Spleen (tissue), 7 donors: ENCODE data around the gene PKIB.

ENCODE experiments used
- CTCF ChIP-seq, 11 experiments: fragments of 200-600 bp in 7 of 11; fragments of 450-650 bp in 4 of 11; sonication (generic) in 4 of 11; IDR thresholded peaks in 8 of 11; conservative IDR thresholded peaks in 3 of 11; 1 replicate in 7 of 11; 2 replicates in 4 of 11; pipeline versions ENCODE4 v1.4.0 to v1.8.0; 2016 to 2021; ENCODE audit warnings: antibody characterized with exemption in 11 of 11, inconsistent platforms in 4 of 11, mild to moderate bottlenecking in 1 of 11
- POLR2A ChIP-seq, 3 donors: fragments of 450-650 bp; IDR thresholded peaks; one replicate each; pipeline ENCODE4 v1.5.1; 2017; ENCODE audit warnings: antibody characterized with exemption in 3 of 3, mild to moderate bottlenecking in 1 of 3
- POLR2AphosphoS5 ChIP-seq, 3 donors: sonication (generic); formaldehyde crosslinking; IDR thresholded peaks; one replicate each; pipeline ENCODE4 v1.5.1; 2017; ENCODE audit warnings: antibody characterized with exemption in 3 of 3
- donor health status: DM: no; HTN: no; CAD: no; lungs with moderate emphysema.
- donor health status: DM: no; HTN: no; CAD: no.
- donor health status: DM: no; HTN: no; CAD: no.

- TF ChIP-seq CTCF (IDR thresholded peaks at IDR 0.05 in 8 of 11, conservative IDR thresholded peaks at IDR 0.05 in 3 of 11) (no peak), POLR2A (IDR thresholded peaks at IDR 0.05) (no peak), POLR2AphosphoS5 (IDR thresholded peaks at IDR 0.05) (no peak)
Measured at GRCh38 chr6:122614303-122614702, 4.1 kb downstream of the PKIB start.
